Germinal center (tissue), 1 donor: ENCODE data around the gene ACAP1.

Experiments used
- DNase-seq: peaks from one replicate; pipeline ENCODE4 v3.0.0; 2012; ENCODE audit warnings: mixed read lengths, low spot score

The ACAP1 gene

GRCh38 chr17:7391307-7391706 lies 55.0 kb downstream of the ACAP1 start:
- no peak for DNase-seq

GRCh38 chr17:7392696-7393612 lies 56.6 kb downstream of the ACAP1 start:
- no peak for DNase-seq

GRCh38 chr17:7393613-7394451 lies 57.5 kb downstream of the ACAP1 start:
- DNase-seq, result peak; percentile 49

- DNase-seq, result peak; percentile 94
These were observed 58.3 kb downstream of the ACAP1 start, which contains the start of gene PLSCR3 for GRCh38 chr17:7394452-7395191. Gene PLSCR3 (minus strand): TSS chr17:7394525. CDS start chr17:7394110, 415 bp downstream.

GRCh38 chr17:7396147-7396546 lies 59.8 kb downstream of the ACAP1 start:
- DNase-seq, result no peak

GRCh38 chr17:7398612-7399011 lies 62.3 kb downstream of the ACAP1 start:
- no peak for DNase-seq
